GM18519 (cell line): ENCODE data around the gene WAPL.
A peak's percentile ranks its signal among the peaks of the same experiment; 100 is the strongest.

Experiments used
- ATAC-seq: cut with Tn5 transposase; IDR thresholded peaks from one replicate; pipeline ENCODE4 v1.9.1; 2021; ENCODE audit warnings: mild to moderate bottlenecking, moderate library complexity; ENCODE audit not compliant: unreplicated experiment, low FRiP score

WAPL gene

DNA sequence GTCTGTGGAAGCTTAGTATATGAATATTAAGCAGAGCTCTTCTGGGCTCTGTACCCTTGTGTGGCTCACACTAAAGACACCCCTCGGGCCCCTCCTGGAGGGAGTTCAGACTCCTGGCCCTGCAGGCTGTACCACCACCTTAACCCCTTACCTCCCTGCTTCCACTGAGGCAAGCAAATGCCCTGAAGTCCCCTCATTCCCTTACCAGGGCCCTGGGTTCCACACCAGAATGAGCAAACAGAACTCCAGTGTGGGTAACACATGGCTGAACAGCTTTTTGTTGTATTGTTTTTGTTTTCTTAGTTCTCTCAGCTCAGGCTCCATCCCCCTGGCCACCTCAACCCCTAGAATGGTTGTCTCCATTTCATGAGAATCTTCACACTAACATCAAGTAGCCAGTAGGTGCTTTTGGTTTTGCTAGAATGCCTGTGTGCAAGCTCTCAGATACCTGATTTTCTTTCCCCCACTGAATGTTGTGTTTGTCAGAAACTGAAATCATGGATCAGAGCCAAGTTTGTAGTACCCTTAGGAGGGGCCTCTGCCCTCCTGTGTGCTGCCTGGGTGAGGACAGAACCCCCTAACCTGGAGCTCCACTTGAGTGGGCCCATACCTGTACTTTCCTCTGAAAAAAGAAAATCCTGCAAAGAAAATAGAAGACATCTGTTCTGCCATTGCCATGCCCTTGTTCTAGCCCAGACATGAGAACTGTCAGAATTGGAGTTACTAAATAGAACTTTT, 2.8 kb upstream of the WAPL start:
- ATAC-seq: no peak

DNA sequence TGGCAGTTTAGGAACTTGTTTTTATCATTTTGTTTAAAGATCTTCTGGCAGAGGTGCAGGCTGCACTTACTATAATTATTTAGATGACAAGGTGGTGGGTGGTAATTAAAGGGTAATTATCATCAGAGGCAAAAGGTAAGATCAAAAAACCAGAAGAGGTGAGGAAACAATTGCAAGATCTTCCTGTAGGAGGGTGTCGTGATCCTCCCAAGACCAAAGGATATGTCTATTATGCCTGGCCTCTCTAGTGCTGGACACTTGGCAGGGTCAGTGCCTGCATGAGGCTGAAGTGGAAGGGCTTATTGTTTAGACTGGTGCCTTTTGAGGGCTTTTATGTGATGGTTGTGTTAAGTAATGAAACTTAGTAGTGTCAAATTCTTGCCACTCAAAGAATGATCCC, 1.8 kb upstream of the WAPL start:
- no peak for ATAC-seq

DNA sequence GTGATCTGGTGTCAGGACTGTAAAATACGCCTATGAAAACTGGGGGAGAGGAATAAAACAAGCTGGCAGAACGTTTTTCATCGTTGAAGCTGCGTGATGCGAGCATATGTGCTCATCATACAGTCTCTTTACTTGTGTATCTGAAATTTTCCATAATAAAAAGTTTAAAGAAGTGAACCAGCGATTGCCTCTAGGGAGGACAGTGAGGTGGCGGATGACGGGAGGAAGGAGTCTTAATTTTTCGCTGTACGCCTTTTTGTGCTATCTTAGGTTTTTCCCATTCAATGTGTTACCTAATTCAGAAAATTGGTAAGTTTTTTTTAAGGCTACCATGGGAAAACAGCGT, 891 bp upstream of the WAPL start:
- ATAC-seq: no peak

DNA sequence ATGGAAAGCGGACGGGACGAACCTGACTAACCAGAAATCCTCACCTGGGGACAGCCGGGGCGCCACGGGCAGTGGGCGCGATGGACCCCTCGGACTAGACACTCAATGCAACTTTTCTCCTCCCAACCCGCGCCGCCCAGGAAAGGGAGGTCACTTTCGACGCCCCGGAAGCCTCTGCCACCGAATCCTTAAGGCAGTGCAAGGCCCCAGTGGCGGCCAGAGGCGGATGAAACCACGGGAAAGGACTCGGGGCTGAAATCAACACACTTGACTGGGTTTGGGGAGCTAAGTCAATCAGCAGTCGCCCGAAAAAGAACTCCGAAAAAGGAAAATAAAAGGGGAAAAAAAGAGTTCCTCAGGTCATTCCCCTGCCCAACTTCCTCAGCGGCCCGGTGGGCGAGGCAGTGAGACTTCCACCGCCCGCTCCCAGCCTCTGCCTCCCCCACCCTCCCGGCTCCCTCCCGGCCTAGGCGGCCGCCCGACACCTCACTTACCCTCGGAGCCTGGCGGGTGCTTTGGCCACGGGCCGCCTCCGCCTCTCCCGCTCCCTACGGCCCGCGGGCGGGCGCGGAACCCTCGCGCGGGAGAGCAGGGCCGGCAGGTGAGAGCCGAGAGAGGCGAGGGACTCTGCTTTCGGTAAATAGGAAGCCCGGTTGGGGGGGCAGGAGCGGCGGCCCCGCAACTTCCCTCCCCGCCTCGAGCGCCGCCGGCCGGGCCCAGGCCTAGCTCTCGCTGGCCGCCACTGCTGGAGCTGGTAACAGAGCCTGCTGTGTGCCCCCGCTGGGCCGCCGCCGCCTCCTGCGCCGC, 518 bp downstream of the WAPL start:
- peak; percentile 5 for ATAC-seq

DNA sequence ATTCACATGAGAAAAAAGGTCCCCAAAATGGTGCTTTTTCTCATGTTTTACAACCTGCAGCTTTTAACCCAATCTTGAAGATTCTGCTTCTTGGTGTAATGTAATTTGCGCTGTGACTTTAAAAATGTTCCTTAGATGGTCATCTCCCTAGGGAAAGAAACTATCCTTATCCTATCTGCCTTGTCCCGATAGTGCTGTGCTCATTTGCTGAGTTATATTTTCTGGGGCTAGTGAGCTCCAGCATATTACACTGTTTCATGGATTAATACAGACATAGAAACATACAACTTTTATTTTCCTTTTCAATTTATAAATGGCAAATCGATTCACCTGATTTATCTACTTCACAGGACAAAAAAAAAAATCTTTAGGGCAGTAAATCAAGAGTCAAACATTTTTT, 2.8 kb downstream of the WAPL start:
- no peak for ATAC-seq

DNA sequence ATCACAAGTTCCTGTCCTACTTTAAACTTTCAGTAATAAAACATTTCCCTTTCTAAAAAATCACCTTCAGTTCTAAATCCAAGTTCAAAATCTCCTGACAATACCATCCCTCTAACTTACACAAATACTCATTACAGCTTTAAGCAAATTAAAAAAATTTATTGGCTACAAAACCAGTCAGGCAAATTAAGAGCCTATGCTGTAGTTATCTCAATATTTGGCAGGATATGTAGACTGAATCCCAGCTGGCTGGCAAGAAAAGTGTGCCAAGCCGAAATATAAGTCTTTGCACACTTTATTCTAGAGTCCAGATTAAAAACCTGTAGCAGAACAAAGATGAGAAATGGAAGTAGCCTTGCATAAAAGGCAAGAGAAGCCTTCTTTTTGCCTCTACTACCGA, 9.5 kb downstream of the WAPL start:
- ATAC-seq: no peak

DNA sequence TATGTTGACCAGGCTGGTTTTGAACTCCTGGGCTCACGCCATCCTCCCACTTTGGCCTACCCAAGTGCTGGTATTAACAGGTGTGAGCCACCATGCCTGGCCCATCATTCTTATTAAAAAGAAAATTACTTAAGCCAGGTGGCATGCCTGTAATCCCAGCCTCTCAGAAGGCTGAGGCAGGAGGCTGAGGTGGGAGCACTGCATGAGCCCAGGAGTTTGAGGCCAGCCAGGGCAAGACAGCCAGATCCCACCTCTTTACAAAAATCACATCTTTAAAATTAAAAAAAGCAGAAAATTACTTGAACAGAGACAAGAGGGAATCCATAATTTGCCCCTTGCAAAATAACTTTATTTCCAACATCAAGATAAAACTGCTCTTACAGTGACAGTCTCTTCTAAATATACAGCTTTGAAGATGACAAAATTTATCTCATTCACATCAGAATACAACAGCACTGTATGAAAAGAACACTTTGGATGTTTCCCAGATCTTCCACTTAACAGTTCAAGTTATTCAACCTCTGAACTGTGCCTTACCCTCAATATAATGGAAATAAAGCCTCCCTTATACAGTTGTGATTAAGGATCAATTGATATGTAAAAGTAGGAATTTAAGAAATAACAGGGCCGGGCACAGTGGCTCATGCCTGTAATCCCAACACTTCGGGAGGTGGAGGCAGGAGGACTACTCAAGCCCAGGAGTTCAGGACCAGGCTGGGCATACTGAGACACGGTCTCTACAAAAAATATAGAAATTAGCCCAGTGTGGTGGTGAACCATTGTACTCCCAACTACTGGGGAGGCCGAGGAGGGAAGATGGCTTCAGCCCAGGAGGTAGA, 10.3 kb downstream of the WAPL start:
- no peak for ATAC-seq

DNA sequence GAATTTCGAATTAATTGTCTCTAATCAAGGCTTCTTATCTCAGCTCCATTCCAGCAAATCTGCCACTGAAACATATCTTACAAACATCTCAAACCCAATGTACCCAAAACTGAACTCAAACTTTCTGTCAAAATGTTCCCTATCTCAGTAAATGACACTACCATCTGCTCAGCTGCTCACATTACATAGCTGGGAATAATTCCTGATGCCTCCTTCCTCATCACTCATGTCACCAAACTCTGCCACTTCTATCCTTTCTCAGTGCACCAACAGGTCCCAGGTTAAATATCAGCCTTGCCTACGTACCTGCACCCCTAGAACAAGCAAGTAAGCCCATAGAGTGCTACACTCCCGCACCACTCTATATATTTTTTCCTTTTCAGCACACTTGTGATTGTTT, 12.4 kb downstream of the WAPL start:
- no peak for ATAC-seq

DNA sequence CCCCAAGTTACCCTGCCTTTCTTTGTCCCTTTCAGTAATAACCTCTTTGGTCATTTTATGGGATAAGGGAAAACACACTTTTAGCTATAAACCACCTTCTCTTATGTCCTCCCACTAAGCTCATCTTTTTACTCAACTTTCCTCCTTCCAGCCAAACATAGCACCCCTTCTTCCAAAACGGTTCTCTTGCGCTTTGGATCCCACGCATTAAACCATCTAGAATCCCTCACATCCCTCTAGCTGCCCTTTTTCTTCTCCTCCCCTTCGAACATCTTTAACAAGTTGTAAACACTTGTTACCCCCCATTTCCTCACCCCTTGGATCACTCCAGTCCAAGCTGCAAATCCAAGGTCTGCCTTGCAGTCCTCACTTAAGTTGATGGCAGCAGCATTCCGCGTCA, 13.4 kb downstream of the WAPL start:
- ATAC-seq: no peak

DNA sequence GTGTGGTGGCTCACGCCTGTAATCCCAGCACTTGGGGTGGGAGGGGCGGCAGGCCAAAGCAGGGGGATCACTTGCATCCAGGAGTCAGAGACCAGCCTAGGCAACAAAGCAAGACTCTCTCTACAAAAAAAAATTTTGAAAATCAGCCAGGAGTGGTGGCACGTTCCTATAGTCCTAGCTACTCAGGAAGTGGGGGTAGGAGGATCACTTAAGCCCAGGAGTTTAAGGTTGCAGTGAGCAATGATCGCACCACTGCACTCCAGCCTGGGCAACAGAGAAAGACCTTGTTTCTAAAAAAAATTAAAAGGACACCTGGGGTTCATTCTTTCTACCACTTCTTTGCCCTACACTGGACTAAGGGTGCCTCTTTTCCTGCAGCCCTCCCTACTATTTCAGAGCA, 15.1 kb downstream of the WAPL start:
- no peak for ATAC-seq

DNA sequence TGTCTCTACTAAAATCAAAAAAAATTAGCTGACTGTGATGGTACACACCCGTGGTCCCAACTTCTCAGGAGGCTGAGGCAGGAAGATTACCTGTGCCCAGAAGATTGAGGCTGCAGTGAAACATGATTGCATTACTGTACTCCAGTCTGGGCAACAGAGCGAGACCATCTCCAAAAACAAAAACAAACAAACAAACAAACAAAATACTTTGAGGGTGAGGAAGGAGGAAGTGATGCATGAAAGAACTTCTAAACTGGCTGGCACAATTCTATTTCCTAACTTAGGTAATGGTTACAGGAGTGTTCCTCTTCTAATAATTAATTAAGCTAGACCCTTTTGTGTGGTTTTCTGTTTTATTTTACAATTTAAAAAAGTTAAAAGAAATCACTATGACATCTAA, 15.5 kb downstream of the WAPL start:
- no peak for ATAC-seq

DNA sequence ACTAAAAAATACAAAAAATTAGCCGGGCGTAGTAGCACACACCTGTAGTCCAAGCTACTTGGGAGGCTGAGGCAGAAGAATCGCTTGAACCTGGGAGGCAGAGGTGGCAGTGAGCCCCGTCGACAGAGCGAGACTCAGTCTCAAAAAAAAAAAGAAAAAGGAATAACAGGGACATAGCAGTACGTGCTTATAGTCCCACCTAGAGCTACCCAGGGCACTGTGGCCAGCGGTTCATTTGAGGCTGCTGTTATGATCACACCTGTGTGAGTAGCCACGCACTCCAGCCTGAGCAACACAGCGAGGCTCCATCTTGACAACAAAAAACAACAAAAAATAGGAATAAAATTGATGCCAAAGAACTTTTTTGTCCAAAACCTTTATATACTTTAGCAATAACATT, 17.1 kb downstream of the WAPL start:
- no peak for ATAC-seq

DNA sequence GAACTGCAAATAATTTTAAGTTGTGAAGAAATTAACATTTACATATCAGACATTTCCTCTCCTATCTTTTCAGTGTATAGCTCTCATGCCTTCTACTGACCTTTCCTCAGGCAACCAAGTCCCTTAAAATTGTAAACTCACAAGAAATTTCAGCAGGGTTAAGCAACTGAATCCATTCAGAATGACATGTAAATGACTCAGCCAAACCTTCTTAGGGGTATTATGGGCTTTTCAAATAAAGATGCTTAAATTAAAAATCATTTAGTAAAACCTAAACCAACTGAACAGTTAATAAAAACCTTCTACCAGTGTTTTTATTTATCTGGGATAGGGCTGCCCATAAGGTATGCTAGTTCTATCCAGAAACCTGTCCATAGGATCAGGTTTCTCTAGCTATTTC, 20.7 kb downstream of the WAPL start:
- no peak for ATAC-seq

DNA sequence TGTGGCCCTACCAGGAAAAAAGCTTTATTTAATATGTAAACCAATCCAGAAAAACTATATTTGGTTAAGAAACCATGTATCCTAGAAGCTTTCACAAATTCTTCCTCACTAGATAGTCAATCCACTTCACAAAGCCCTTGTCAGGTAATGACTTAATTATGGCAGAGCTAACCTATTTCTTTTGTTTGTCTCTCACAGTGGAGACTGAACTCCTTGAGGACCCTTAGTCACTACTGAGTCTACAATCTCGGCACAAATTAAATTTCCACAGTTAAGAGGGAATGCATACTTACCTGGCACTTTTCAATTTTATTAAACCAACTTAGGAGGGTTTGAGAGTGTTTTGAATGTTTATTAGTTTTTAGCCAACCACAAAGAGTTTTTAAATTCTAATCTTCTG, 23.0 kb downstream of the WAPL start:
- no peak for ATAC-seq

DNA sequence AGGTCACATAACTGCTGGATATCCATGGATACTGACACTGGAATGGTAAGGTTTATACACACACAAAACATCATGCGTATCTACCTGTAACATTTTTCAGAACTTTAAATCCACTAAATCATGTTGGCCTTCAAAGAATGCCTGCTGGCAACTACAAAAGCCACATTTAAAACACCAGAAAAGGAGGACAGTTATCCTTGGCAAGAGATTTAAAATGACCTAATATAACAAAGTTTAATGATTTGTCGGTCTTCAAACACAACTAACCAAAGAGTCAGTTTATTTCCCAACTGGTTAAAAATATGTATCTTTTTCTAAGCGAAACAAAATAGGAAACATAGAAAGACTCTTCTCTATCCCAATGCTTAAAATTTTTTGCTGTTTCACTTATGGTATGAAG, 24.0 kb downstream of the WAPL start:
- ATAC-seq: no peak

DNA sequence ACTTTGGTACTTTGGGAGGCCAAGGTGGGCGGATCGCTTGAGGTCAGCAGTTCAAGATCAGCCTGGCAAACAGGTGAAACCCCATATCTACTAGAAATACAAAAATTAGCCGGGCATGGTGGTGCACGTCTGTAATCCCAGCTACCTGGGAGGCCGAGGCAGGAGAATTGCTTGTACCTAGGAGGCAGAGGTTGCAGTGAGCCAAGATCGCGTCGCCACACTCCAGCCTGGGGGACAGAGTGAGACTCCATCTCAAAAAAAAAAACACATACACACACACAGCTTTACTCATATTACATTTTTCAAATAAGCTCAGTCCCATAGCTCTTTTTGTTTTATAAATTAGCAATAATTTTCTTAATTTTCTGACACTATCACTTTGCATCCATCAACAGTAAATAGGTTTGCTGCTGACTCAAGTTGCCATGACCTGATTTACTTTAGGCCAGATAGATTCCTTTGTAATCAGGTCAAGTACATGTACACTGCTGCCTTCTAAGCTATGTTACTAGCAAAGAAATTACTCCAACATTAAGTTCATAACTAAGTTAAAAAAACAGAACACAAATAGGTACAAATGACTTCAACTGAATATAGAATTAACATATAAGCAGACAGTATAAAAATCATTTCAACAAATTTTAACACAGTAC, 31.5 kb downstream of the WAPL start:
- no peak for ATAC-seq

DNA sequence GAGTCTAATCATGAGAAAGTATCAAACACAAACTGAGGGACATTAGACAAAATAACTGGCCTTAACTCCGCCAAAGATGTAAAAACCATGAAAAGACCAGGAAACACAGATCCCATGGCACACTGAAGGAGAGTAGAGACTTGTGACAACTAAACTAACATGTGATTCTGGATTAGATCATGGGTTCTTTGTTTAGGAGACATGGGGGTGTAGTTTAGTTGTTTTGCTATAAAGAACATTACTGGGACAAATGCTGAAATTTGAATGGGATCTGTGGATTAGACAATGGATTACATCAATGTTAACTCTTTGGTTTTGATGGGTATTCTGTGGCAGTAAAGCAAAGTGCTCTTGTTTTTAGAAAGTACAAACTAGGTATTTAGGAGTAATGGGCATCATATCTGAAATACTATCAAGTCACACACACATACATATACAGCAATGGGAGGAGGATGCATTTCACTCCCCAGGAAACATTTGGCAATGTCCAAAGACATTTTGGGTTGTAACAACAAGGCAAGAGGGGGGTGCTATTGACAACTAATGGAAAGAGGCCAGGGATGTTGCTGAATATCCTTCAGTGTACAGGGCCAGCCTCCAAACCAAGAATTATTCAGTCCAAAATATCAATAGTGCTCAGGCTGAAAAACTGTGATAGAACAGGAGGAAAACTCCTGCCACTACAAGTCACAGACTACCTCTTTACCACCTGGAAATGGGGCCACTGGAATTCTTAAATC, 32.4 kb downstream of the WAPL start:
- ATAC-seq: no peak

DNA sequence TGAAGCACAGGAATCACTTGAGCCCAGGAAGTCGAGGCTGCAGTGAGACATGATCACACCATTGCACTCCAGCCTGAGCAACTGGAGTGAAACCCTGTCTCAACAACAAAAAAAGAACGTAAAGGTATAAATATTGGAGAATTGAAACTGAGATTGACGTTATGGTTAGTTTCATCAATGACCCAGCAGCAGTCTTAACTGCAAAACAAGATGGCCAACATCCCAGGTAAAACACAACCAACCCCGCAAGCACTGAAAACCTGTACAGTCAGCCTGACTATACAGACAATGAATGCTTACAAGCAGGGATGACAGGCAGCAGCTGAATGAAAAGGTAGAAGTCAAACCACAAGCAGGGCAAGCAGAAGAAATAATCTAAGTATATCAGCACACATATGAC, 34.7 kb downstream of the WAPL start:
- ATAC-seq: peak; percentile 53

DNA sequence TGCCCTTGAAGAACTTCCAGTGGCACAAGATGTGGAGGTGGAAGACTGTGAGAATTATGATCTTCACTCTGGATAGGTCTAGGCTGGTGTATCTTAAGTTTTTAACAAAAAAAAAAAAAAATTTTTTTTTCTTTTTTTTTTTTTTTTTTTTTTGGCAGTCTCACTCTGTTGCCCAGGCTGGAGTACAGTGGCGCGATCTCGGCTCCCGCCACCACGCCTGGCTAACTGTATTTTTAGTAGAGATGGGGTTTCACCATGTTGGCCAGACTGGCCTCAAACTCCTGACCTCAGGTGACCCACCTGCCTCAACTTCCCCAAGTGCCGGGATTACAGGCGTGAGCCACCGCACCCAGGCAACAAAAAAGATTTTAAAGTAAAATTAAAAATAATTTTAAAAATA, 37.9 kb downstream of the WAPL start:
- ATAC-seq: no peak

DNA sequence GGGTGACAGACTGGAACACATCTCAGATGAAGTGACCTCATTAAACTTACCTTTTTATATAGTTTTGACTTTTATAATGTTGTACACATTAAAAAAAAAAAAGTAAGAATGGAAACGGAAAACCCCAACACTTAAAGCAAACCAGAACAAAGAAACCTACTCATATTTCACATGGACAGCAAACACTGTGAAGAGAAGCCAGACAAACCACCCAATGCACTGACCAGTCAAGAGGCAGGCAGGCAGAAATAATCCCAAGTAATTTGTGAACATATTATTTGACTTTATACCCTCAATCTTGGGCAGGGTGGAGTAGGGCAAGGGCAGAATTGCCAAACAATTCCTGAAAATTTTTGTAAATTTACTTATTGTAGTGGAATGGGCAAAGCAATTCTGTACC, 39.8 kb downstream of the WAPL start:
- no peak for ATAC-seq
